PC-9 (cell line): ENCODE data around the gene ZFAND4.

Experiments
- EZH2 ChIP-seq: fragments of 200-600 bp; sonication (generic); IDR thresholded peaks from 2 replicates; pipeline ENCODE4 v1.8.0; 2017; ENCODE audit warnings: antibody characterized with exemption, low read depth
- TF ChIP-seq, protein P1 (sequence below): fragments of 200-600 bp; sonication (generic); conservative IDR thresholded peaks from 2 replicates; pipeline ENCODE4 v1.6.1; 2017; ENCODE audit warnings: mixed run types, antibody characterized with exemption, mild to moderate bottlenecking, moderate library complexity

GRCh38 chr10:45578384-45578971 is 94.1 kb downstream of the ZFAND4 start:
- TF ChIP-seq, protein P1, sequence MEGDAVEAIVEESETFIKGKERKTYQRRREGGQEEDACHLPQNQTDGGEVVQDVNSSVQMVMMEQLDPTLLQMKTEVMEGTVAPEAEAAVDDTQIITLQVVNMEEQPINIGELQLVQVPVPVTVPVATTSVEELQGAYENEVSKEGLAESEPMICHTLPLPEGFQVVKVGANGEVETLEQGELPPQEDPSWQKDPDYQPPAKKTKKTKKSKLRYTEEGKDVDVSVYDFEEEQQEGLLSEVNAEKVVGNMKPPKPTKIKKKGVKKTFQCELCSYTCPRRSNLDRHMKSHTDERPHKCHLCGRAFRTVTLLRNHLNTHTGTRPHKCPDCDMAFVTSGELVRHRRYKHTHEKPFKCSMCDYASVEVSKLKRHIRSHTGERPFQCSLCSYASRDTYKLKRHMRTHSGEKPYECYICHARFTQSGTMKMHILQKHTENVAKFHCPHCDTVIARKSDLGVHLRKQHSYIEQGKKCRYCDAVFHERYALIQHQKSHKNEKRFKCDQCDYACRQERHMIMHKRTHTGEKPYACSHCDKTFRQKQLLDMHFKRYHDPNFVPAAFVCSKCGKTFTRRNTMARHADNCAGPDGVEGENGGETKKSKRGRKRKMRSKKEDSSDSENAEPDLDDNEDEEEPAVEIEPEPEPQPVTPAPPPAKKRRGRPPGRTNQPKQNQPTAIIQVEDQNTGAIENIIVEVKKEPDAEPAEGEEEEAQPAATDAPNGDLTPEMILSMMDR: no peak
- no peak for TF ChIP-seq EZH2
